ENCODE measurements around the gene NCOA6.

The NCOA6 gene

GRCh38 chr20:34669094-34669493 lies 156.4 kb downstream of the NCOA6 start:
- no peak for DNase-seq
- TF ChIP-seq CTCF (IDR thresholded peaks at IDR 0.05) = no peak
- no peaks in the 10 kb centered on the region for H3K4me1 ChIP-seq
- no peaks in the 10 kb centered on the region for H3K9me3 ChIP-seq
- H3K27ac ChIP-seq = no peak overlapping the region
- H3K36me3 ChIP-seq = no peaks in the 10 kb centered on the region
- intact Hi-C loops (cut with DNase I; ENCODE audit: low total_unique reads) = no loop called here
- no peak overlapping the region for H3K4me3 ChIP-seq
- no peaks in the 10 kb centered on the region for H3K27me3 ChIP-seq
